ENCODE results near the gene PPIL1.

DNA sequence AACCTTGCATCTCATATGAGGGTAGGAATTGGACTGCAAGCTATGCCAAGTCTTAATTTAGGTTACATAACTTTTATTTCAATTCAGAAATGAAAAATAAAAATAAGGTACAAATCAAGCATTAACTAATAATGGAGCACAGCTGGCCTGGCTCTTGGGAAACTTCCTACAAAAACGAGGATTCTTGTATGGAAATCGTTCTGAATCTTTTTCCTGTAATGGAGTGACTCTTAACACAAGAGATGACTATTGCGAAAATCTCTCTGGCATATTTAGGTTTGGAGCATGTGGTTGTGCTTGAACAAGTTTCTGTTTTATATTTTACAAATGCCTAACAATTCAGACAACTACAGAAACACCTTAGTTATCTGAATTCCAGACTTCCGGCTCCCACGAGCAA, 45.9 kb upstream of the PPIL1 start:
- no peak for TF ChIP-seq POLR2A (IDR thresholded peaks at IDR 0.05)
- TF ChIP-seq, protein P1, sequence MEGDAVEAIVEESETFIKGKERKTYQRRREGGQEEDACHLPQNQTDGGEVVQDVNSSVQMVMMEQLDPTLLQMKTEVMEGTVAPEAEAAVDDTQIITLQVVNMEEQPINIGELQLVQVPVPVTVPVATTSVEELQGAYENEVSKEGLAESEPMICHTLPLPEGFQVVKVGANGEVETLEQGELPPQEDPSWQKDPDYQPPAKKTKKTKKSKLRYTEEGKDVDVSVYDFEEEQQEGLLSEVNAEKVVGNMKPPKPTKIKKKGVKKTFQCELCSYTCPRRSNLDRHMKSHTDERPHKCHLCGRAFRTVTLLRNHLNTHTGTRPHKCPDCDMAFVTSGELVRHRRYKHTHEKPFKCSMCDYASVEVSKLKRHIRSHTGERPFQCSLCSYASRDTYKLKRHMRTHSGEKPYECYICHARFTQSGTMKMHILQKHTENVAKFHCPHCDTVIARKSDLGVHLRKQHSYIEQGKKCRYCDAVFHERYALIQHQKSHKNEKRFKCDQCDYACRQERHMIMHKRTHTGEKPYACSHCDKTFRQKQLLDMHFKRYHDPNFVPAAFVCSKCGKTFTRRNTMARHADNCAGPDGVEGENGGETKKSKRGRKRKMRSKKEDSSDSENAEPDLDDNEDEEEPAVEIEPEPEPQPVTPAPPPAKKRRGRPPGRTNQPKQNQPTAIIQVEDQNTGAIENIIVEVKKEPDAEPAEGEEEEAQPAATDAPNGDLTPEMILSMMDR (IDR thresholded peaks at IDR 0.05), result no peak
